D341Med (cell line): Measurements from ENCODE around the gene BOLA2B.
"Not testable (repeated sequence)": the region's sequence is repeated elsewhere in the genome, so short reads cannot be mapped to it uniquely, and the experiment has no call there.

Source experiments
- DNase-seq: peaks from one replicate; pipeline ENCODE4 v3.0.0; 2012; ENCODE audit warnings: low spot score

The BOLA2B gene

DNA sequence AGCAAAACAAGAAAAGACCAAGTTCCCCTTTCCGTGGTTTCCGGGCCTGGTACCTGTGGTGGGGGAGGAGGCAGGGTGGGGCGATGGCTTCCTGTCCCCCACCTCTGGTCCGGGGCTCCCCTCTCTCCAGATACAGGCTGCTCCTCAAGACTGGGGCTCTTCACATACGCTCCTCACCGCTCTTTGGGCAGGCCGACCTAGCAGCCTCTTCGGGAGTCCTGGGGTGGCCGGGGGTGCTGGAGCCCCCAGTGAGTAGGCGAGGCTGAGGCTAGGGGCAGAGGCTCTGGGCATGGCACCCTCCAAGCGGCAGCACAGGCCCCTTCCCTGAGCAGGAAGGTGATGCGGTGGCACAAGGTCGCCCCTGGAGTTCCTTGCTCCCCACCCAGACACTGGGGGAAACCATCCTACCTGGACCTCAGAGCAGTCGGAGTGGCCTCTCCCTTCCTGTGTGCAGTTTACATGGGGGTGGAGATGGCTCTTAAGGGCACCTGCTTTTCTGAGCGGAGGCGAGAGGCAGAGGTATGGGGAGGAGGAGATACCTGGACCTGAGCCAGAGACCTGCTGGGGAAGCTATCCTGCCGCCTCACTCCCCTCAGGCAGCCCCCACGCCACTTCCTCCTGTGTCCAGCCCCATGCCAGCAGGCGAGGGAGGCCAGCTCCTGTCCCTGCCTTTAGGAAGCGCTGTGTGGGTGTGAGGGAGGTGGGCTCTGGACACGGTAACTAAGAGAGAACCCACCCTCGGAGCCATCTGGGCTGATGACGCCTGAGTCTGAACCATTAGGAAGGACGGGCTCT is 9.2 kb downstream of the BOLA2B start:
- DNase-seq, result peak; percentile 19

DNA sequence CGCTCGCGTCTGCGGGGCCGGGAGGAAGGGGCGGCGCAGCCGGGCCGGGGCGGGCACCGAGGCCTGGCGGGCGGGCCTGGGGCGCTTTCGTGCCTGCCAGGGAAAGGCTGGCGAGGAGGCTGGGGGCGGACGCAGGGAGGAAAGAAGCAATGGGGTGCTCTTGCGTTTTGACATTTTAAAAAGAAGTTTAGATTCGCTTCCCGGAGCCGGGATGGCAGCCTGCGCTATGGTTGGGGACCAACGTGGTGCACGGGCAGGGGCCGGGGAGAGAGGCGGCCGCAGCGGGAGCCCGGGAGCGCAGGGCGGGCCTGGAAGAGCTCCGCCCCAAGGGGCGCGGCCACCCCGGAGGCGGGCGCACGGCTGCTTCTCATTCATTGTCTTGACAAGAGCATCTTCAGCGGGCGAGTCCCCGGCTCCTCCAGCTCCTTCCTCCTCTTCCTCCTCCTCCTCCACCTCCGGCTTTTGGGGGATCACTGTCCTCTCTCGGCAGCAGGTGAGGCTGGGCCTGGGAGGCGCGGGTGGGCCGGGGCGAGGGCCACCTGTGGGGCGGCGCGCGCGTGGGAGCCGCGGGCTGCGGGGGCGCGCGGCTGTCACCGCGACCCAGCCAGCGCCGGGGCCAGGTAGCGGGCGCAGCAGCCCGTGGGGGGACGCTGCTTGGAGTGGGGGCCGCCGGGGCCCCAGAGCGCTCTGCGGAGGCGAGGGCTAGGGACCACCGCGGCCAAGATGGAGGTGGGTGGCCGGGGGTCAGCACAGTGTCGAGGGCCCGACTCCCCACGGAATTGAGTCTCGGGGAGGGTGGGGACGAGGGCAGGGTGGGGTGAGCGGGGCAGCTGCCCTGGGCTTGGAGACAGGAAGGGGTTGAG is 10.0 kb downstream of the BOLA2B start, which contains the start of gene CORO1A:
TSS of gene CORO1A (plus strand) at position 370 of the 863 bp plus-strand sequence. CDS start 1,608 bp downstream, outside the sequence.
- peak; percentile 91 for DNase-seq

DNA sequence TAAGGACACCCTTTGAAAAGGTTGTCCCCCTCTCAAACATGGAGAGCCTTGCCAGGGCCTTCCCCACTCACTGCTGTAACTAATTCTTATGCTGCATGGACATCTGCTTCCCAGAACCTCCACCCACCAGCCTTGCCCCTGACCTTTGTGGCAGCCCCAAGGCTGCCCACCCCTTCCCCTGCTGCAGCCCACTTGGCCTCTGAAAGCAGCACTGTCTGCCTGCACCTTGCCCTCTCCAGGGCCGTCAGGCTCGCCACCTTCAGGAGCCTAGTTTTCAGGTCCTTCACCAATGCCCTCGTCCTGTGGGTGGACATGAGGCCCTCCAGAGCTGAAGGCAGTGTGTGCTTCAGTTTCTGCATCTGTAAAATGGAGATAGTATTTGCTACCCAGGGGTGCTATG is 12.7 kb downstream of the BOLA2B start:
- no peak for DNase-seq

DNA sequence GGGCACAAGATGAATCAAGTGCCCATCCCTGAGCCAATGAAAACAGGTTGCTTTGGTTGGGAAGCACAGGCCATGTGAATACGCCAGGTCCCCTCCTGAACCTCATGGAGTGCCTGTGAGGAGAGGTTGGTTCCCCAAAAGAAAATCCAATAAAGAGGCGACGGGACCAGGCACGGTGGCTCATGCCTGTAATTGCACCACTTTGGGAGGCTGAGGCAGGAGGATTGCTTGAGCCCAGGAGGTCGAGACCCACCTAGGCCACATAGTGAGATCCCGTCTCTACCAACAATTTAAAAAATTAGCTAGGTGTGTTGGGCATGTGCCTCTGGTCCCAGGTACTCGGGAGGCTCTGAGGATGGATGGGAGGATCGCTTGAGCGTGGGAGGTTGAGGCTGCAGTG is 13.5 kb downstream of the BOLA2B start:
- no peak for DNase-seq

DNA sequence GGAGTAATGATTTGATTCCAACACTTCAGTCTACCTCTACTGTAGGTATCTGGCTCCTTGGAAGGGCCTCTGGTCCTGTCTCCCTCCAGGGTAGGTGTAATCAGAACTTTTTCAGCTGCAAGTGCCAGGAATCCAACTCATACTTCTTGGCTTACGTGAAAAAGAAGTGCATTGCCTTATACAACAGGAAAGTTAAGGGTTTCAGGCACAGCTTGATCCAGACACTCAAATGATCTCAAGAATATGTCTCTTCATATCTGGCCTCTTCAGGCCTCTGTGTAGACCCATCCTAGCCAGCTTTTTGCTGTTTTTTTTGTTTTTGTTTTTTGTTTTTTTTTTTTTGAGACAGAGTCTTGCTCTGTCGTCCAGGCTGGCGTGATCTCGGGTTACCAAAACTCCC is 14.3 kb downstream of the BOLA2B start:
- no peak for DNase-seq

DNA sequence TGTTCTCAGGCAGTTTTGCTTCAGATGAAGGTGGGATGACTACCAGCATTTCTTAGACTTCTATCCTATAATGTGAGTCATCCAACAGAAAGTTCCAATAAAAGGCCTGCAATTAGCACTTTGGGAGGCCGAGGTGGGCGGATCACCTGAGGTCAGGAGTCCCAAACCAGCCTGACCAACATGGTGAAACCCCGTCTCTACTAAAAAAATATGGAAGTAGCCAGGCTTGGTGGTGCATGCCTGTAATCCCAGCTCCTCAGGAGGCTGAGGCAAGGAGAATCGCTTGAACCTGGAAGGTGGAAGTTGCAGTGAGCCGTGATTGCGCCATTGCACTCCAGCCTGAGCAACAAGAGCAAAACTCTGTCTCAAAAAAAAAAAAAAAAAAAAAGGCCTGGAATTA is 16.6 kb downstream of the BOLA2B start:
- not testable (repeated sequence) for DNase-seq

DNA sequence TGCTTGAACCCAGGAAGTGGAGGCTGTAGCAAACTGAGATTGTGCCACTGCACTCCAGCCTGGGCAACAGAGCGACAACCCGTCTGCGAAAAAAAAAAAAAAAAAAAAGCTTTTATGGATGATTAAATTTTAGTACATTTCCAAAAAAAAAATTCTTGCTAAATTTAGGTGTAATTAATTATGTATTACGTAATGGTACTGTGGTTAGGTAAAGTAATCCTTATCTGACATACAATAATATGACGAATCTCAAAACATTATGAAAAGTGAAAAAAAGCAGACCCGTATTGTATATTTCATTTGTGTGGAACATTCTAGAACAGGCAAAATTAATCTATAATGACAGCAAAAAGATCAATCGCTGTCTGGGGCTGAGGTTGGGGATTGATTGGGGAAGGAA is 20.4 kb downstream of the BOLA2B start:
- no peak for DNase-seq

DNA sequence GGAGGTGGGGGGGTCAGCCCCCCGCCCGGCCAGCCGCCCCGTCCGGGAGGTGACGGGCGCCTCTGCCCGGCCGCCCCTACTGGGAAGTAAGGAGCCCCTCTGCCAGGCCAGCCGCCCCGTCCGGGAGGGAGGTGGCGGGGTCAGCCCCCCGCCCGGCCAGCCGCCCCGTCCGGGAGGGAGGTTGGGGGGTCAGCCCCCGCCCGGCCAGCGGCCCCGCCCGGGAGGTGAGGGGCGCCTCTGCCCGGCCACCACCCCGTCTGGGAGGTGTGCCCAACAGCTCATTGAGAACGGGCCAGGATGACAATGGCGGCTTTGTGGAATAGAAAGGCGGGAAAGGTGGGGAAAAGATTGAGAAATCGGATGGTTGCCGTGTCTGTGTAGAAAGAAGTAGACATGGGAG is 23.3 kb downstream of the BOLA2B start:
- DNase-seq, result not testable (repeated sequence)

DNA sequence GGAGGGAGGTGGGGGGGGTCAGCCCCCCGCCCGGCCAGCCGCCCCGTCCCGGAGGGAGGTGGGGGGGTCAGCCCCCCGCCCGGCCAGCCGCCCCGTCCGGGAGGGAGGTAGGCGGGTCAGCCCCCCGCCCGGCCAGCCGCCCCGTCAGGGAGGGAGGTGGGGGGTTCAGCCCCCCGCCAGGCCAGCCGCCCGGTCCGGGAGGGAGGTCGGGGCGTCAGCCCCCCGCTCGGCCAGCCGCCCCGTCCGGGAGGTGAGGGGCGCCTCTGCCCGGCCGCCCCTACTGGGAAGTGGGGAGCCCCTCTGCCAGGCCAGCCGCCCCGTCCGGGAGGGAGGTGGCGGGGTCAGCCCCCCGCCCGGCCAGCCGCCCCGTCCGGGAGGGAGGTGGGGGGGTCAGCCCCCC is 24.1 kb downstream of the BOLA2B start:
- DNase-seq, result not testable (repeated sequence)

DNA sequence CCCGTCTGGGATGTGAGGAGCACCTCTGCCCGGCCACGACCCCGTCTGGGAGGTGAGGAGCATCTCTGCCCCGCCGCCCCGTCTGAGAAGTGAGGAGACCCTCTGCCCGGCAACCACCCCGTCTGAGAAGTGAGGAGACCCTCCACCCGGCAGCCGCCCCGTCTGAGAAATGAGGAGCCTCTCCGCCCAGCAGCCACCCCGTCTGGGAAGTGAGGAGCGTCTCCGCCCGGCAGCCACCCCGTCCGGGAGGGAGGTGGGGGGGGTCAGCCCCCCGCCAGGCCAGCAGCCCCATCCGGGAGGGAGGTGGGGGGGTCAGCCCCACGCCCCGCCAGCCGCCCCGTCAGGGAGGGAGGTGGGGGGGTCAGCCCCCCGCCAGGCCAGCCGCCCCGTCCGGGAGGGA is 24.7 kb downstream of the BOLA2B start:
- not testable (repeated sequence) for DNase-seq

DNA sequence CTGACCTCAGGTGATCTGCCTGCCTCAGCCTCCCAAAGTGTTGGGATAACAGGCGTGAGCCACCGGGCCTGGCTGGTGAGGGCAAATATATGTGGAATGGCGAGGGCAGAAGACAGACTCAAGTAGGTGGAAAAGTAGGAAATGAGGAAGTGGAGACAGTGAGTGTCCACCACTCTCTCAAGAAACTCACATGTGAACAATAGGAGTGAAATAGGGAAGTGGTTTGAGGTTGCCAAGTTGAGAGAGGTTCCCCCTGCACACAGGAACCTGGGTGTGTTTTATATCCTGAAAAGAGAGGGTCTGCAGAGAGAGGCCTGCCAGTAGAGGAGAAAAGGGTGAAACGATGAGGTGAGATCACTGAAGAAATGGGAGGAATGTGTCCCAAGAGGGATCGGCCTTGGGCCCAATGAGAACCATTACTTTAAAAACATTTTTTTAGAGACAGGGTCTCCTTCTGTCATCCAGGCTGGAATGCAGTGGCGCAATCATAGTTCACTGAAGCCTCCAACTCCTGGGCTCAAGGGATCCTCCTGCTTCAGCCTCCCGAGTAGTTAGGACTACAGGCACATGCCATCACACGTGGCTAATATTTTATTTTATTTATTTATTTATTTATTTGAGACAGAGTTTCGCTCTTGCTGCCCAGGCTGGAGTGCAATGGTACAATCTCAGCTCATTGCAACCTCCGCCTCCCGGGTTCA is 27.1 kb downstream of the BOLA2B start:
- DNase-seq, result no peak

DNA sequence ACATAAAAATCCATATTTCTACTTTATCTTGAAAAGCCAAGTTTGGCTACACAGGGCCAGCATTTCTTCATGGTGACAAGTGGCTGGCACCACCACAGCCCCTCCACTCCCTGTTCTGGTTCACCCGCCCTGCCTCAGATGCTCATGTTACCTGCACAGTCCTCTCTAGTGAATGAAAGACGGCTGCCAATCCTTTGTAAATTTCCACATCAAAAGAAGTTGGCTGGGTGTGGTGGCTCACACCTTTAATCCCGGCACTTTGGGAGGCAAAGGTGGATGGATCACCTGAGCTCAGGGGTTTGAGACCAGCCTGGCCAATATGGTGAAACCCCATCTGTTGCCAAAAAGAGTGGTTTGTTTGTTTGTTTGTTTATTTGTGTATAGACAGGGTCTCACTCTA is 29.9 kb downstream of the BOLA2B start:
- DNase-seq, result no peak

DNA sequence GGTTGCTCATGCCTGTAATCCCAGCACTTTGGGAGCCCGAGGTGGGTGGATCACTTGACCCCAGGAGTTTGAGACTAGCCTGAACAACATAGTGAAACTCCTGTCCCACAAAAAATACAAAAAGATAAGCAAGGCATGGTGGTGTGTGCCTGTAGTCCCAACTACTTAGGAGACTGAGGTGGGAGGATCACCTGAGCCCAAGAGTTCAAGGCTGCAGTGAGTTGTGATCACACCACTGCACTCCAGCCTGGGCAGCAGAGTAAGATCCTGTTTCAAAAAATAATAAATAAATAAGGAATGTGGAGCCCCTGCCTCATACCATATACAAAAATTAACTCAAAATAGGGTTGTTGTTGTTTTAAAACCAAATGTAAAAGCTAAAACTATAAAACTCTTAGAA is 36.3 kb downstream of the BOLA2B start:
- no peak for DNase-seq

DNA sequence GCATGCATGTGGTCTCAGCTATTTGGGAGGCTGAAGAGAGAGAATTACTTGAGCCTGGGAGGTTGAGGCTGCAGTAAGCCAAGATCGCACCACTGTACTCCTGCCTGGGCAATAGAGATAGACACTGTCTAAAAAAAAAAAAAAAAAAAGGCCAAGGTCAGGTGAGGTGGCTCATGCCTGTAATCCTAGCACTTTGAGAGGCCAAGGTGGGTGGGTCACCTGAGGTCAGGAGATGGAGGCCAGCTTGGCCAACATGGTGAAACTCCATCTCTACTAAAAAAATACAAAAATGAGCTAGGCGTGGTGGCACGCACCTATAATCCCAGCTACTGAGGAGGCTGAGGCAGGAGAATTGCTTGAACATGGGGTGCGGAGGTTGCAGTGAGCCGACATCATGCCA is 38.3 kb downstream of the BOLA2B start:
- DNase-seq, result no peak

DNA sequence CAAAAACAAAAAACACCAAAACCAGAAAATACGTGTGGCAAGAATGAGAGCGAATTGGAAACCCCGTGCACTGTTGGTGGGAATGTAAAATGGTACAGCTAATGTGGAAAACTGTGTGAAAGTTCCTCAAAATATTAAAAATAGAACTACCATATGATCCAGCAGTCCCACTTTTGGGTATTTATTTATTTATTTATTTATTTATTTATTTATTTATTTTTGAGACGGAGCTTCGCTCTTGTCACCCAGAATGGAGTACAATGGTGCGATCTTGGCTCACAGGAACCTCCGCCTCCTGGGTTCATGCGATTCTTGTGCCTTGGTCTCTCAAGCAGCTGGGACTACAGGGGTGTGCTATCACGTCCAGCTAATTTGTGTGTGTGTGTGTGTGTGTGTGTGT is 40.9 kb downstream of the BOLA2B start:
- DNase-seq, result no peak

DNA sequence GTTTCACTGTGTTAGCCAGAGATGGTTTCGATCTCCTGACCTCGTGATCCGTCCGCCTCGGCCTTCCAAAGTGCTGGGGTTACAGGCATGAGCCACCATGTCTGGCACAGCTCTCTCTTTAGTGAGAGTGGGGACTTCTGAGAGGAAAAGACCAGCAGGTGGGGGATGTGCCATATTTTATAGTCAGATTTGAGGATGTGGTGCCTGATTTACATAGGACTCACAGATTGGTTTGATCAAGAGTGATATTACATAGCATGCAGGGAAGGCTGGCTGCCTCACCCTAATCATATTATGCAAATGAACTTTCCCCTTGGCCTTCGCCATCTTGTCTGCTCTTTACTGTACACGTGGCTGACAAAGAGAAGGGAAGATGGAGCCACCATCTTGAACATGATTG is 42.4 kb downstream of the BOLA2B start:
- no peak for DNase-seq

DNA sequence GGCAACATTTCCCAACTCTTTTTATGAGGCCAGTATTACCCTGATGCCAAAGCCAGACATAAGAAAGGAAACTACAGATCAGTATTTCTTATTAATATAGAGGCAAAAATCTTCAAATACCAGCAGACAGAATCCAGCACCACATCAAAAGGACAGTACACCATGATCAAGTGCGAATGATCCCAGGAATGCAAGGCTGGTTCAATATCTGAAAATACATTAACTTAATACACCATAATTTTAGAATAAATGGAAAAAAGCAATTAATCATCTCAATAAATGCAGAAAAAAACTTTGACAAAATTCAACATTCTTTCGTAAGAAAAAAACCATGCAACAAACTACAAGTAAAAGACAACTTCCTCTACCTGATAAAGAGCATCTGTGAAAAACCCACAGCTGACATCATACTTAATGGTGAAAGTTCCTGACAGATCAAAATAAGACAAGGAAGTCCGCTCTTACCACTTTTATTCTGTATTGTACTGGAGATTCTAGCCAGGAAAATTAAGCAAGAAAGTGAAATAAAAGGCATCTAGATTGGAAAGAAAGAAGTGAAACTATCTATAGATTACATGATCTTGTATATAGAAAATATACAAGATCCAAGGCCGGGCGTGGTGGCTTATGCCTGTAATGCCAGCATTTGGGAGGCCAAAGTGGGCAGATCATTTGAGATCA is 44.1 kb downstream of the BOLA2B start:
- DNase-seq, result no peak

DNA sequence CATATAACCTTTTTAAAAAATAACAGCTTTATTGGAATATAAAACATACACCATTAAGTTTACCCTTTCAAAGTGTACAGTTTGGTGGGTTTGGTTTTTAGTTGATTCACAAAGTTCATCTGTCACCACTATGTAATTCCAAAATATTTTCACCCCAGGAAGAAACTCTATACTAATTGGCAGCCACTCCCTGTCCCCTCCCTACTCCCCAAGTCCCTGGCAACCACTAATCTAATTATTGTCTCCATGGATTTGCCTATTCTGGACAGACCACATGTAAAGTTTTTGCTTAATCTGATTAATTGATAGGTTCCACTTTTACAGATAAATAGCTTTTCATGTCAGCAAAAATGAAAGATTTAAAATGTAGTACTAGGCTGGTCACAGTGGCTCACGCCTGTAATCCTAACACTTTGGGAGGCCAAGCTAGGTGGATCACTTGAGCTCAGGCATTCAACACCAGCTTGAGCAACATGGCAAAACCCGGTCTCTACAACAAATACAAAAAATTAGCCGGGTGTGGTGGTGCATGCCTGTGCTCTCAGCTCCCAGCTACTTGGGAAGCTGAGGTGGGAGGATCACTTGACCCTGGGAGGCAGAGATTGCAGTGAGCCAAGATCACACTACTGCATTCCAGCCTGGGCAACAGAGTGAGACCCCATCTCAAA is 45.5 kb downstream of the BOLA2B start:
- no peak for DNase-seq

DNA sequence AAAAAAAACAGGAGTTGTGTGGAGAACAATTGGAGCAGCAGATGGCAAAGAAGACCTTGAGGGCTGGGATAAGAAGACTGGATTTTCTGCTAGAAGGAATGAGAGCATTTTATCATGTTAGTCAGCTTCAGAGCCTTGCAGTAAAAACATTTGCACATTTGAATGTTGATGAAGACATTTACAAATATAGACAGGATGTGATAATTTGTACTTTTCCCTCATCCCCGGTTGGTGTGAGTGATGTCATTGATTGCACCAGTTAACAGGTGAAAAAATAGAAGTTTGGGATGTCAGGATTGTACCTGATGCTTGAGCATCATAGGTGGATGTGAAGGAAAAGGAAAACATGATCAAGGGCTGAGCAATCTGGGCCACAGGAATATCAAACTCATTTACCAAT is 47.8 kb downstream of the BOLA2B start:
- DNase-seq, result peak; percentile 24

DNA sequence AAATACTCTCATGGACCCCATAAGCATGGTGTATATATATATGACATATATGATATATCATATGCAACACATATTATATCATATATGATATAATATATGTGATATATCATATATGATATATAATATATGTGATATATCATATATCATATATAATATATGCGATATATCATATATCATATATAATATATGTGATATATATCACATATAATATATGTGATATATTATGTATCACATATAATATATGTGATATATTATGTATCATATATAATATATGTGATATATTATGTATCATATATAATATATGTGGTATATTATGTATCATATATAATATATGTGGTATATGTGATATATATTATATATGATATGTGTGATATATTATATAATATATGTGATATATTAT is 48.5 kb downstream of the BOLA2B start:
- DNase-seq, result no peak

DNA sequence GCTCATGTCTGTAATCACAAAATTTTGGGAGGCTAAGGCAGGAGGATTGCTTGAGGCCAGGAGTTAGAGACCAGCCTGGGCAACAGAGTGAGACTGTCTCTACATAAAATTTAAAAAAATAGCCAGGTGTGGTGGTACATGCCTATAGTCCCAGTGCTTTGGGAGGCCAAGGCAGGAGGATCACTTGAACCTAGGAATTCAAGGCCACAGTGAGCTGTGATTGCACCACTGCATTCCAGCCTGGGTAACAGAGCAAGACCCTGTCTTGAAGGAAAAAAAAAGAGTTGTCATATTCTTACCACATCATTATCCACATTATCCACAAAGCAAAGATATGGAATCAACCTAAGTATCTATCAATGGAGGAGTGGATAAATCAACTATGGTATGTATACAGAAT is 49.4 kb downstream of the BOLA2B start:
- DNase-seq, result no peak

DNA sequence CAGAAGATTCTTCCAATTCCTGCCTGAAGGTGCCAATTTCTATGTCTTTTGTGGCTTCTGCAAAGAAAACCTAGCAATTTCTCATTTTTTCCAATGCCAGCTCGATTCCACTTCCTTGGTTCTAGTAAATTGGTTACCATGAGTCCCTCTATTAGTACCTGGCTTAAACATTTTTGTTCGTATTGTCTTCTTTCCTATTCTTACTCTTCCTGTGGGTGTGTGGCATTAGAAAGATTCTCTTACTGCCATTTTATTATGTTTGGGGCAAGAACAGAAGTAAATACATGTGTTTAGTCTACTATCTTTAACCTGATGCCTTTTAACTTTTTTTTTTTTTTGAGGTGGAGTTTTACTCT is 50.1 kb downstream of the BOLA2B start:
- DNase-seq, result no peak
